Measurements from ENCODE around the gene DPY19L1.

GRCh38 chr7:35026150-35026549, 11.1 kb downstream of the DPY19L1 start:
- TF ChIP-seq, protein P1, sequence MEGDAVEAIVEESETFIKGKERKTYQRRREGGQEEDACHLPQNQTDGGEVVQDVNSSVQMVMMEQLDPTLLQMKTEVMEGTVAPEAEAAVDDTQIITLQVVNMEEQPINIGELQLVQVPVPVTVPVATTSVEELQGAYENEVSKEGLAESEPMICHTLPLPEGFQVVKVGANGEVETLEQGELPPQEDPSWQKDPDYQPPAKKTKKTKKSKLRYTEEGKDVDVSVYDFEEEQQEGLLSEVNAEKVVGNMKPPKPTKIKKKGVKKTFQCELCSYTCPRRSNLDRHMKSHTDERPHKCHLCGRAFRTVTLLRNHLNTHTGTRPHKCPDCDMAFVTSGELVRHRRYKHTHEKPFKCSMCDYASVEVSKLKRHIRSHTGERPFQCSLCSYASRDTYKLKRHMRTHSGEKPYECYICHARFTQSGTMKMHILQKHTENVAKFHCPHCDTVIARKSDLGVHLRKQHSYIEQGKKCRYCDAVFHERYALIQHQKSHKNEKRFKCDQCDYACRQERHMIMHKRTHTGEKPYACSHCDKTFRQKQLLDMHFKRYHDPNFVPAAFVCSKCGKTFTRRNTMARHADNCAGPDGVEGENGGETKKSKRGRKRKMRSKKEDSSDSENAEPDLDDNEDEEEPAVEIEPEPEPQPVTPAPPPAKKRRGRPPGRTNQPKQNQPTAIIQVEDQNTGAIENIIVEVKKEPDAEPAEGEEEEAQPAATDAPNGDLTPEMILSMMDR (IDR thresholded peaks at IDR 0.05) = no peak
- TF ChIP-seq EZH2 (IDR thresholded peaks at IDR 0.05) = no peak
